PC-3 (cell line): Measurements from ENCODE around the gene KCNH5. TPM values are rescaled to one million over a fixed set of nuclear protein-coding genes. Genes with fewer than 3 reads are reported as not detected.

Source experiments
- ATAC-seq: fragments of 200-7000 bp; cut with Tn5 transposase; 2 replicates; pipeline ENCODE4 v1.9.1; 2020; ENCODE audit warnings: mild to moderate bottlenecking, moderate library complexity
- BruUV-seq: library from RNA; stranded (reverse); fragments of 400-500 nt; replicated peaks from 2 replicates; lab custom pipeline; 2021; lab: Mats Ljungman, UMichigan
- CTCF ChIA-PET: fragments of 300-600 bp; sonication (Branson Sonifier 250); formaldehyde crosslinking; loops from one replicate; lab custom pipeline; 2022; ENCODE audit warnings: antibody characterized with exemption; lab: Charles Lee
- POLR2A ChIA-PET: fragments of 300-600 bp; sonication (Branson Sonifier 250); formaldehyde crosslinking; loops from one replicate; lab custom pipeline; 2022; ENCODE audit warnings: antibody characterized with exemption; ENCODE audit not compliant: unreplicated experiment; lab: Charles Lee
- DNase-seq: peaks from one replicate; pipeline ENCODE4 v3.0.0-alpha.2; 2015
- H2AFZ ChIP-seq: fragments of 300-600 bp; sonication (generic); 2 replicates; pipeline ENCODE4 v1.6.0; 2016; ENCODE audit warnings: antibody characterized with exemption, low read length
- H3F3A ChIP-seq: fragments of 300-600 bp; sonication (generic); one replicate; pipeline ENCODE4 v1.6.0; 2017; ENCODE audit warnings: antibody characterized with exemption, low read length, control low read depth, mild to moderate bottlenecking; ENCODE audit not compliant: unreplicated experiment
- H3K27ac ChIP-seq: fragments of 300-600 bp; sonication (generic); 2 replicates; pipeline ENCODE4 v1.5.1; 2016; ENCODE audit warnings: mild to moderate bottlenecking, low read length
- H3K27me3 ChIP-seq: fragments of 300-600 bp; sonication (generic); 2 replicates; pipeline ENCODE4 v1.6.1; 2016; ENCODE audit warnings: low read length, mixed read lengths
- H3K36me3 ChIP-seq: fragments of 300-600 bp; sonication (generic); 2 replicates; pipeline ENCODE4 v1.6.1; 2016; ENCODE audit warnings: low read depth, mixed run types, low read length, mixed read lengths
- H3K4me1 ChIP-seq: fragments of 300-600 bp; sonication (generic); 2 replicates; pipeline ENCODE4 v1.5.1; 2016; ENCODE audit warnings: low read length; ENCODE audit not compliant: insufficient read depth
- H3K4me2 ChIP-seq: fragments of 300-600 bp; sonication (generic); 2 replicates; pipeline ENCODE4 v1.6.0; 2016; ENCODE audit warnings: low read length
- H3K4me3 ChIP-seq: fragments of 300-600 bp; sonication (generic); 2 replicates; pipeline ENCODE4 v1.5.1; 2016; ENCODE audit warnings: mild to moderate bottlenecking, low read length, mixed read lengths
- H3K79me2 ChIP-seq: fragments of 300-600 bp; sonication (generic); 2 replicates; pipeline ENCODE4 v1.6.1; 2017; ENCODE audit warnings: low read length, mixed read lengths
- H3K9ac ChIP-seq: fragments of 300-600 bp; sonication (generic); 2 replicates; pipeline ENCODE4 v1.6.0; 2016; ENCODE audit warnings: mild to moderate bottlenecking, low read length
- H3K9me2 ChIP-seq: fragments of 300-600 bp; sonication (generic); replicated peaks from 2 replicates; pipeline ENCODE4 v1.6.1; 2016; ENCODE audit warnings: mixed run types, low read length, mixed read lengths
- H3K9me3 ChIP-seq: fragments of 300-600 bp; sonication (generic); 2 replicates; pipeline ENCODE4 v1.6.1; 2016; ENCODE audit warnings: low read length, mixed read lengths
- H4K20me1 ChIP-seq: fragments of 300-600 bp; sonication (generic); 2 replicates; pipeline ENCODE4 v1.6.1; 2016; ENCODE audit warnings: low read length, mixed read lengths
- CTCF ChIP-seq: fragments of 300-600 bp; sonication (generic); conservative IDR thresholded peaks from 2 replicates; pipeline ENCODE4 v1.5.1; 2017; ENCODE audit warnings: antibody characterized with exemption, low read depth, mild to moderate bottlenecking, low read length
- EZH2 ChIP-seq: fragments of 300-600 bp; sonication (generic); IDR thresholded peaks from one replicate; pipeline ENCODE4 v1.6.1; 2017; ENCODE audit warnings: antibody characterized with exemption, mild to moderate bottlenecking, low read length; ENCODE audit not compliant: unreplicated experiment
- EZH2phosphoT487 ChIP-seq: fragments of 300-600 bp; sonication (generic); IDR thresholded peaks from 2 replicates; pipeline ENCODE4 v1.6.1; 2018; ENCODE audit warnings: mild to moderate bottlenecking, antibody characterized with exemption, low read length, borderline replicate concordance
- intact Hi-C: fragments of 100-400 bp; cut with micrococcal nuclease; formaldehyde crosslinking; loops from 2 replicates; pipeline ENCODE4 v1.9.0; 2023
- total RNA-seq: library from RNA; depleted of rRNA; stranded (reverse); fragments of >200 nt; gene quantifications from 2 replicates; pipeline ENCODE4 v1.2.3, GENCODE V29; 2014

KCNH5 gene
- total RNA-seq, 1 experiment from 2014 or later: not detected

- H3K4me2 ChIP-seq: no peak overlapping the region
- H3K27me3 ChIP-seq: peaks cover 62% of the 10 kb centered on the region
Observed at GRCh38 chr14:63039866-63040265, 5.4 kb downstream of the KCNH5 start.

GRCh38 chr14:63032641-63033040, 12.6 kb downstream of the KCNH5 start:
- TF ChIP-seq EZH2 (no peak), CTCF (no peak), EZH2phosphoT487 (no peak)
- BruUV-seq: no TSS peak
- ChIA-PET CTCF (no interaction called here), POLR2A (no interaction called here)
- no peaks in the 10 kb centered on the region for H3K4me1 ChIP-seq
- H3F3A ChIP-seq: no peaks in the 10 kb centered on the region
- no peaks in the 10 kb centered on the region for H3K36me3 ChIP-seq
- H4K20me1 ChIP-seq: no peaks in the 10 kb centered on the region
- H3K4me2 ChIP-seq: no peak overlapping the region
- no peak overlapping the region for H3K27ac ChIP-seq
- no peaks in the 10 kb centered on the region for H3K9me3 ChIP-seq
- no peaks in the 10 kb centered on the region for H3K9me2 ChIP-seq
- ATAC-seq: no peak
- H3K9ac ChIP-seq: no peak overlapping the region
- H2AFZ ChIP-seq: no peak overlapping the region
- no peaks in the 10 kb centered on the region for H3K79me2 ChIP-seq
- intact Hi-C loops: no loop called here
- H3K27me3 ChIP-seq: peaks cover 75% of the 10 kb centered on the region
- no peak overlapping the region for H3K4me3 ChIP-seq
- no peak for DNase-seq

More at GRCh38 chr14:63039866-63040265, 5.4 kb downstream of the KCNH5 start:
- H3K9me2 ChIP-seq: no peaks in the 10 kb centered on the region
- H3K9ac ChIP-seq: no peak overlapping the region
- H3K9me3 ChIP-seq: no peaks in the 10 kb centered on the region; the same call in 1 of the 2 replicates
- no peak overlapping the region for H3K27ac ChIP-seq
- ATAC-seq (peak; percentile 100), DNase-seq (peak; percentile 86)
- peaks cover 6% of the 10 kb centered on the region for H3F3A ChIP-seq
- TF ChIP-seq CTCF (peak; percentile 71), EZH2 (no peak)
- ChIA-PET CTCF (interaction anchor here (1.0 kb wide), 2 partner anchors 861 to 871 kb away, joined by 4 to 5 read pairs; no protein-coding TSS in a partner anchor), POLR2A (no interaction called here)
- H3K4me1 ChIP-seq: no peaks in the 10 kb centered on the region
- H4K20me1 ChIP-seq: no peaks in the 10 kb centered on the region; the same call in 1 of the 2 replicates
- H3K79me2 ChIP-seq: no peaks in the 10 kb centered on the region
- H2AFZ ChIP-seq: no peak overlapping the region
- H3K36me3 ChIP-seq: no peaks in the 10 kb centered on the region
- intact Hi-C loops: loop anchor here (1.0 to 10.0 kb wide), 4 partner anchors 236 to 1115 kb away; no protein-coding TSS in a partner anchor
- BruUV-seq: no TSS peak
- no peak overlapping the region for H3K4me3 ChIP-seq

- Histone ChIP-seq H2AFZ (no peak overlapping the region), H3K4me1 (no peaks in the 10 kb centered on the region), H3K27ac (no peak overlapping the region), H3K4me2 (no peak overlapping the region), H4K20me1 (no peaks in the 10 kb centered on the region), H3K36me3 (no peaks in the 10 kb centered on the region), H3F3A (no peaks in the 10 kb centered on the region), H3K4me3 (no peak overlapping the region), H3K79me2 (no peaks in the 10 kb centered on the region), H3K9ac (no peak overlapping the region), H3K27me3 (peaks cover 69% of the 10 kb centered on the region), H3K9me3 (no peaks in the 10 kb centered on the region), H3K9me2 (no peaks in the 10 kb centered on the region)
- ATAC-seq (no peak), DNase-seq (no peak)
- no peak for TF ChIP-seq CTCF
- TF ChIP-seq EZH2phosphoT487: no peak
- TF ChIP-seq EZH2: no peak
- CTCF ChIA-PET: no interaction called here
- BruUV-seq: no TSS peak
- intact Hi-C loops: no loop called here
- POLR2A ChIA-PET: no interaction called here
Observed at GRCh38 chr14:63032076-63032475, 13.2 kb downstream of the KCNH5 start.
